Duodenal mucosa (tissue), 2 donors: ENCODE measurements around the gene KRT76.

Experiments
- H3K27ac ChIP-seq: one replicate; pipeline ENCODE4 v1.7.0; 2013; ENCODE audit warnings: low read depth, low read length
- H3K27me3 ChIP-seq, 2 donors: one replicate each; pipeline ENCODE4 v1.7.0; 2013; ENCODE audit warnings: low read length in 2 of 2, control low read depth in 1 of 2; ENCODE audit not compliant: insufficient read depth in 2 of 2, control insufficient read depth in 1 of 2
- H3K36me3 ChIP-seq, 2 donors: one replicate each; pipeline ENCODE4 v1.7.0; 2013; ENCODE audit warnings: low read length in 2 of 2, control low read depth in 1 of 2; ENCODE audit not compliant: insufficient read depth in 2 of 2, control insufficient read depth in 1 of 2
- H3K4me1 ChIP-seq, 2 donors: one replicate each; pipeline ENCODE4 v1.7.0; 2013; ENCODE audit warnings: low read length in 2 of 2, control low read depth in 1 of 2; ENCODE audit not compliant: insufficient read depth in 2 of 2, control insufficient read depth in 1 of 2
- H3K4me3 ChIP-seq, 2 donors: one replicate each; pipeline ENCODE4 v1.7.0; 2013; ENCODE audit warnings: low read length in 2 of 2, low read depth in 1 of 2
- H3K9ac ChIP-seq, 2 donors: one replicate each; pipeline ENCODE4 v1.7.0; 2013; ENCODE audit warnings: low read length in 2 of 2, low read depth in 1 of 2
- H3K9me3 ChIP-seq, 2 donors: one replicate each; pipeline ENCODE4 v1.7.0; 2013; ENCODE audit warnings: low read length in 2 of 2, control low read depth in 1 of 2; ENCODE audit not compliant: control insufficient read depth in 1 of 2

Gene KRT76

GRCh38 chr12:52749827-52750226 is 27.3 kb downstream of the KRT76 start:
- Histone ChIP-seq H3K27ac (no peak overlapping the region), H3K36me3 (no peaks in the 10 kb centered on the region), H3K9ac (no peak overlapping the region), H3K27me3 (peaks cover 0 to 22% of the 10 kb centered on the region in 2 donors), H3K4me1 (no peaks in the 10 kb centered on the region), H3K9me3 (no peaks in the 10 kb centered on the region), H3K4me3 (no peak overlapping the region)

DNA sequence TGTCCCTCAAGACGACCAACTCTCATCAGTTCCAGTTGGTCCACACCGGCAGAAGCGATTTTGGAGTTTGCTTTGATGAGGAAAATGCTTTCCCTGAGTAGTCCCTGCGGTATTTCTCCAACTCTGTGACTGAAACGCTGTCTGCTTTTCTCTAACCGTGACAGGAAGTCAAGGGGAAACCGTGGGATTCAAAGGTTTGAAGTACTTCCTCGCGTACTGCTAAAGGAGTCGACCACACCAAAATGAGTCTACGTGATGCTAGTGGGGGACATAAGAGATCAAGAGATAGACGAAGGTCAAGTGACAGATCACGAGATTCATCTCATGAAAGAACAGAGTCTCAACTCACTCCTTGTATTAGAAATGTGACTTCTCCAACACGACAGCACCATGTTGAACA is 28.6 kb downstream of the KRT76 start:
- no peak overlapping the region for H3K9ac ChIP-seq
- H3K4me1 ChIP-seq = no peaks in the 10 kb centered on the region
- H3K27ac ChIP-seq = no peak overlapping the region
- H3K36me3 ChIP-seq = no peaks in the 10 kb centered on the region
- peaks cover 0 to 22% of the 10 kb centered on the region in 2 donors for H3K27me3 ChIP-seq
- H3K9me3 ChIP-seq = no peaks in the 10 kb centered on the region
- no peak overlapping the region for H3K4me3 ChIP-seq

GRCh38 chr12:52745554-52745953 is 31.6 kb downstream of the KRT76 start:
- Histone ChIP-seq H3K36me3 (no peaks in the 10 kb centered on the region), H3K4me3 (no peak overlapping the region), H3K27me3 (peaks cover 0 to 15% of the 10 kb centered on the region in 2 donors), H3K9ac (no peak overlapping the region), H3K27ac (no peak overlapping the region), H3K9me3 (no peaks in the 10 kb centered on the region), H3K4me1 (no peaks in the 10 kb centered on the region)

- Histone ChIP-seq H3K4me3 (no peak overlapping the region), H3K4me1 (no peaks in the 10 kb centered on the region), H3K9me3 (no peaks in the 10 kb centered on the region), H3K36me3 (no peaks in the 10 kb centered on the region), H3K27me3 (peaks cover 0 to 15% of the 10 kb centered on the region in 2 donors), H3K27ac (no peak overlapping the region), H3K9ac (no peak overlapping the region)
These were observed 32.5 kb downstream of the KRT76 start for GRCh38 chr12:52744493-52745156.

DNA sequence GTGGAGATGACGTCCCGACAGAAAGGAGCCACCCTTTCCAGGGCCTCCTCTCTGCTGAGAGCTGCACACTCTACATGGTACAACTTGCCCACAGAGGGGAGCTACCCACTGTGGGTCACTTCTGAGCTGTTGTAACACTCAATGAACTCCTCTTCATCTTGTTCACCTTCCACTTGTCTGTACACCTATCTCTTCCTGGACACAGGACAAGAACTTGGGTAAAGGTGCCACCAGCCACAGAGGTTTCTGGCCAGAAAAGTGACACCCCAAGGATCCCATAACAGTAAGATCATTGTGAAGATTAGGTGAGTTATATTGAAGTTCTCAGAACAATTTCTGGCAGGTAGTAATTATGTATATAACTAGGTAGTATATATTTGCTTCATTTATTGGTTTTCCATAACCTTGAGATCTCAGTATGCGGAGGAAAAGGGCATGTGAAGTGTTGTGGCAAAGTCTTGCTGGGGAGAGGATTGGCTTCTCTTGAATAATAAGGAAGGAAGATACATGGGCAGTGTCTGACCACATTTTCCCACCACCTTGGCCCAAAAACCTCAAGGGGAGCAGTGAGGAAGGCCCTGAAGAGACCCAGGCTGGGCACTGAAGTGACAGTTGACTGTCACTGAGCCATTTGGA is 34.2 kb downstream of the KRT76 start:
- no peaks in the 10 kb centered on the region for H3K9me3 ChIP-seq
- no peak overlapping the region for H3K27ac ChIP-seq
- H3K36me3 ChIP-seq = no peaks in the 10 kb centered on the region
- no peaks in the 10 kb centered on the region for H3K4me1 ChIP-seq
- no peak overlapping the region for H3K4me3 ChIP-seq
- no peak overlapping the region for H3K9ac ChIP-seq
- peaks cover 0 to 15% of the 10 kb centered on the region in 2 donors for H3K27me3 ChIP-seq

DNA sequence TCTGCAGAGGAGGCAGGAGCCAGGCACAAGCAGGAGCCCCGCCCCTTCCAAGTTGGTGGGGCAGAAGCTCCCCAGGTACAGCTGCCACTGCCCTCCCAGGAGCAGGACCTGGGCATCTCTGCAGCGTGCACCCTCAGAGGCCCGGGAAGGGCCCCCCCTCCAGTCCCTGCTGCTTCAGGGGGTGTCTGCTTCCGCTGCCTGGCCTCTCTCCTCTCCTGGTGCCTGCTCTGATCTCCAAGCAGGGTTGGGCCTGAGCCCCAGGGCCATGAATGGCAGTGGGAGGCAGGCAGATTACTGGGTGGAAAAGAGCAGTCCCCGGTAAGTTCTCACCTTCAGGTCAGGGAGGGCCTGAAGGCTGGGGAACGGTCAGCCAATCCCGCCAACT is 35.0 kb downstream of the KRT76 start:
- Histone ChIP-seq H3K9me3 (no peaks in the 10 kb centered on the region), H3K27ac (no peak overlapping the region), H3K27me3 (peaks cover 0 to 15% of the 10 kb centered on the region in 2 donors), H3K4me3 (no peak overlapping the region), H3K9ac (no peak overlapping the region), H3K36me3 (no peaks in the 10 kb centered on the region), H3K4me1 (no peaks in the 10 kb centered on the region)

DNA sequence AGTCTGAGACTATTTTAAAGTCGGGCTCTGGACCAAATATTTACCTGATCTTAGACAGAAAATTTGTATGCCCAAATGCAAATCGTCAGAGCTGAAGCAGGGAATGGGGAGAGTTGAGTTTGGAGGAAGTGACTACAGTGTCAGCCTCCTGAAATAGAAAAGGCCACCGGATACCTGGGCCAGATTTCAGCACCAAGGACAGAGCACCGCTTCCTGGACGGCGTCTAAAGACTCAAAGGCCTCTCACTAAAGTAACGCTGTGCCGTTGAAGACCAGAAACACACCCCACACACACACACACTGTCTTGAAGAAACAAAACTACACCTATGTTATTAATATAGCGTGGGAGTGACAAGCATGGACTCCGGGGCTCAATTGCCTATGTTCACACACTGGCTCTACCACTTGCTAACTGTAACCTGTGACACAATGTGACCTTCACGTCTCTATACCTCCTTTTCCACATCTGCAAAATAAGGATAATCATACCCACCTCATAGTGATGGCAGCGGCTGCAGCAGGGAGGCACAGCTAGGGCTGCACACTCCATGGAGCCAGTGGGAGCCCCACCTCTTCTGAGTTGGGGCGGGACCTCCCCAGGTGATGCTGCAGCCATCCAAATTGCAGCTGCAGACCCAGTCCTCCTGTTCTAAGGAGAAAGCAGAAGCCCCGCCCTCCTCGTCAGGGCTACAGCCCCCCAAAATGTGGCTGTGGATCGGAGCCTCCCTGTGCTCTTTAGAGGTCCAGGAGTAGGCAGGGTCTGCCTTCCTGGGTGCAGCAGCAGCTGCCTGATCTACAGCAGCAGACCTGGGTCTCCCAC is 35.6 kb downstream of the KRT76 start:
- H3K4me3 ChIP-seq = no peak overlapping the region
- H3K9ac ChIP-seq = no peak overlapping the region
- no peaks in the 10 kb centered on the region for H3K36me3 ChIP-seq
- H3K27ac ChIP-seq = no peak overlapping the region
- H3K27me3 ChIP-seq = peaks cover 0 to 10% of the 10 kb centered on the region in 2 donors
- no peaks in the 10 kb centered on the region for H3K4me1 ChIP-seq
- H3K9me3 ChIP-seq = no peaks in the 10 kb centered on the region

- Histone ChIP-seq H3K4me3 (no peak overlapping the region), H3K4me1 (no peaks in the 10 kb centered on the region), H3K36me3 (no peaks in the 10 kb centered on the region), H3K9ac (no peak overlapping the region), H3K9me3 (no peaks in the 10 kb centered on the region), H3K27me3 (no peaks in the 10 kb centered on the region), H3K27ac (no peak overlapping the region)
These were observed 36.6 kb downstream of the KRT76 start for GRCh38 chr12:52740584-52740983.

GRCh38 chr12:52739963-52740362 is 37.2 kb downstream of the KRT76 start:
- H3K9ac ChIP-seq = no peak overlapping the region
- no peaks in the 10 kb centered on the region for H3K36me3 ChIP-seq
- H3K27me3 ChIP-seq = peaks cover 0 to under 1% of the 10 kb centered on the region in 2 donors
- H3K9me3 ChIP-seq = no peaks in the 10 kb centered on the region
- no peak overlapping the region for H3K27ac ChIP-seq
- no peaks in the 10 kb centered on the region for H3K4me1 ChIP-seq
- H3K4me3 ChIP-seq = no peak overlapping the region
